UCSD-AML1 (cell line): ENCODE results near the gene PHLDA3.
"Not testable (repeated sequence)": the region's sequence is repeated elsewhere in the genome, so short reads cannot be mapped to it uniquely, and the experiment has no call there.

Source experiments
- DNase-seq: peaks from one replicate; lab custom pipeline; 2025; ENCODE audit not compliant: unreplicated experiment; lab: John Stamatoyannopoulos, UW

The PHLDA3 gene

DNA sequence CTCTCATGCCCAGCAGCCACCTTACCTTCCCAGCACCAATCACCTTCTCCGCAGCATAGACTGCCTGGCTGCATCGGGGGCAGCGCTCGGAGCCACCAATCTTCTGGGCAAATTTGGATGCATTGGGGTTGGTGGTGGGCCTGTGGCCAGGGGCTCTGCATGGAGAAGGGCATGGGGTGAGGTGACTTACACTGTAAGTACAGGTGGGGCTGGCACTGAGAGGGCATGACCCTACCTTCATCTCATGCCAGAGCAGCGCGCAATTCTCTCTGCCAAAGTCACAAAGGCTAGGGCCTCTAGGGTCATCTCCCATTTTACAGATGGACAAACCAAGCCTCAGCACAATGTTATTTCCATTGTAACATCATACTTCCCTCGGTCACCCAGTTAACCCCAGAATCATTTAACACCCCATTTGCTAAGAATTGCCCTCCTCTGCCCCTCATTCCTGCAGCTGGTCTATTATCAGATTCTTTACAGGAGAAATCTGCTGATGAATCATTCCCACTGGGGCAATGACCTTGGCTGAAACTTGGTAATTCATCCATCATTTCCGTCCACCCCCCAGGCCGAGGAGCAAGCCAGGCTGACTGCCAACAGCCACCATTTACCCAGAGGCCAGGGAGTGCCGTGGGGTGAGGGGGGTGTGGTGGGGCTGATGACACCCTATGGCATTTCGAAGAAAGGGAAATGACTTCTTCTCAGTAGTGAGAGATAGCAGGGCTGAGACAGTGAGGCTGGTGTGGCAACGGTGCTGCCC lies 20.0 kb upstream of the PHLDA3 start:
- no peak for DNase-seq

DNA sequence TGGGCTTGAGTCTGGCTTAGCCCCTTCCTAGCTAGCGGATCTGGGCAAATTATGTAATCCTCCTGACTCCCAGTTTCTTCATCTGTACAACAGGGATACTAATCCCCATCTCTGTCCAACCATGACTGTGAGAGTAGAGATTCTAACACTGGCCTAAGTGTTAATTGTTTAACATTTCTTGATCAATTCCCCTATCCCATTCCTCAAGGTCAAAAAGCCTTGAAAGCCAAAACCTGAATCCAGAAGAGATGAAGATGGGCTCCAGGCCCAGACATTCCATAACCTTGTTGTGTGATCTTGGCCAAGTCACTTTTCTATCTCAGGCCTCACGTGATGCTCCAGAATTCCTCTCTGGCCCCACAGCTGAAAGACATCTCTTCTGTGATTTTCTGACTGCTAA lies 18.8 kb upstream of the PHLDA3 start:
- DNase-seq: no peak

DNA sequence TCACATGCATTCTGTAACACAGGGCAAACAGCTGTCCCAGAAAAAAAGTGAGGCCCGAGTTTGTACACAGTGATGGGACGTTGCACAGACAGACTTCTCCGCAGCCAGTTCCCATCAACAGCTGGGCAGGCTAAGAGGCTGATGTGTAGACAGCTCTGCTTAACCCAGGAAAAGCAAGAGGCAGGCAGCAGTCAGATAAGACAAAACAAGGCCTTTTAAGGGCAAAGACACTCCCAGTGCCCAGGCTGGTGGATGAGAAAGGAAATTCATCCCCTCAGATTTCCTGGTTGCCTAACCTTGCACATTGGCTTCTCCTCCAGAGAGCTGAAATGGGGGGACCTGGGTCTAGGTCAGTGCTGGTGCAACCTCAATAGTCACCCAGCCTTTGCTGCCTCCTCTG lies 17.2 kb upstream of the PHLDA3 start:
- peak; percentile 73 for DNase-seq

DNA sequence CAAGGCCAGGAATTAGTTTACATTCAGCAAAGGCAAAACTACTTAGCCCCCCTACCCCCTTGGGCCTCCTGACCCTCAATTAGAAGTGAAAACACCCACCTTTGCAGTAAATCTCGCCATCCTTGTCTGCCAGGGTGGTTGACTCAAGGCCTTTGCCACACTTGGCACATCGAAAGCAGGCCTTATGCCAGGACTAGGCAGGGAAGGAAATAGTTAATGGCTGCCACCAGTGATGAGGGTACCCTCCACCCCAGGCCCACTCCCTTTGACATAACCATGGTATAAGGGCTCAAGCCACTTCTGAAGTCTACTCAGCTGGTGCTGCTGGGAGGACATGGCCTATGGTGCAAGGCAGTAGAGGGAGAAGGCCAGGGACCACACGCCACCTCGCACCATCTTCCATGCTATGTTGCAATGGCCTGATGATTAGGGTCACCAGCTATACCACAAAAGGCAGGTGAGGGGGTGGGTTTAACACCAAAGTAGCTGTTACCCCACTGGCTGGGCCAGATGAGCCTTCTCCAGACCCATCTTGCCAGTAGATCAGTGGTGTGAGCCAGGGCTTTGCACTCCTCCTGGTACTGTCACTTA lies 16.3 kb upstream of the PHLDA3 start:
- no peak for DNase-seq

DNA sequence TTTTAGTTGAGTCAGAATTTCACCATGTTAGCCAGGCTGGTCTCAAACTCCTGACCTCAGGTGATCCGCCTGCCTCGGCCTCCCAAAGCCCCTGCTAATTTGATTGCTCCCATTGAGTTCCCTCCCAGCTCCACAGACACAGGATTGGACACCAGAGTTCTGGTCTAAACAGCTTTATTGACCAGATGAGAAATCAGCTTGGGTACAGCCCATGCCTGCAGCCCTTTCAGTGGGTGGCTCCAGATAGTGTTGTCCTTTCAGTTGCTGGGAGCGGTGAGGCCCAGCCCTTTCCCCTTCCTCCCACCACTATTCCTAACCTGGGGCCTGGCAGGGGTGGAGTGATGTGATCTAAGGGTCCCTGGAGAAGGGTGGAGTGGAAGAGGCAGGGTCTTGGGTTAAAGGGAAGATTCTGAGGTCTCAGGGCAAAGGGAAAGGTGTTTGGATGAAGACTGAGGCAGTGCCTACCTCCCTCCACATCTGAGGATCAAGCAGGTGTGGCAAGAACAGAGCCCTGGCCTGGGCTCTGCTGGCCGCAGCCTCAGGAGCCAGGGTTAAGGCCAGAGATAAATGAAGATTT lies 14.5 kb upstream of the PHLDA3 start:
- no peak for DNase-seq

DNA sequence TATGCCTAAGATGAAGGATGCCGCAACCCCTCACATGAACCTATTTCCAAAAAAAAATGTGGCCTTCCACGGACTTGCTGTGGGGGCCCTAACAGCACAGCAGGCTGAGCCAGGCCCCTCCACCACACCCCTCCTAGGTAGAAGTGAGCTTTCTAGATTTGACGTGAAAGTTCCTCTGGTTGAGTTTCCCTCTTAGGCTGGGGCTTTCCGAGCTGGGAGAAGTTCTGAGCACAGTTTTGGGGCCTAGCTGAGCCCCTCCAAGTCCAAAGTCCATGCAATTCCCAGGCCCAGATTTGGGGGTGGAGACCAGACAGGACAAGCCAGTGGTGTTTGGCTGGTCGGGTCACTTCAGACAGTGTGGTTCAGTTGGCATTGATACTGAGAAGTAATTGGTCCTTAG lies 13.8 kb upstream of the PHLDA3 start:
- DNase-seq: no peak

DNA sequence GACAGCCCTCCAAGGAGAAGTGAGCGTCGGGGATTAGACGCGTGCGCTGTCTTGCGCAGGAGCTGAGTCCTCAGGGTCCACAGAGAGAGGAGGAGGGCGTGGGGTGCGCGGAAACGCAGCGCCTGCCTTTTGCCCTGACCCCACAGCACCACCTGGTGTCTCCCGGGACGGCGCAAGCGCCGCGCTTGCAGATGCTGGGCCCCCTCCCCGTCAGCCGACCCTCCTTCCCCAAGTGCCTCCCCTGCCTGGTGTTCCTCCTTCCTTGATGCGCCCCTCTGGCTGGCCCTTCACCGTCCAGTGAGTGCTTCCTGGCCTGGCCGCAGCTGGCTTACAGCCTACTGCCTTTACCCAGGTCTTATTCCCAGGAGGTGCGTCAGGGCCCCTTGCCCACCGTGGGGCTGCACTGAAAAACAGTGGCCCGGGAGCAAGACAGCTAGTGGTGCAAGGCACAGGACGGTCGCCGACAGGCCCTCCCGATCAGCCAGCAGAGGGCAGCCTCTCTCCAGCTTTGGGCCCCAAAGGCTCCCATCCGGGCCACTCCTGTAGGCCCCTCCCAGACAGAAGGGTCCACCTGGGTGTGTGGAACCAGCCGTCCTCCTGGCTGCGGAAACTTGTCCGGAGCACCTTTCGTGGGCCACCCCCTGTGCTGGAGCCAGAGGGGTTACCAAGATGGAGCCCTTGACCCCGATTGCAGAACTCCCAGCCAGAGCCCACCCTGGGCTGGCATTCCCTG lies 12.9 kb upstream of the PHLDA3 start:
- DNase-seq: peak; percentile 83

DNA sequence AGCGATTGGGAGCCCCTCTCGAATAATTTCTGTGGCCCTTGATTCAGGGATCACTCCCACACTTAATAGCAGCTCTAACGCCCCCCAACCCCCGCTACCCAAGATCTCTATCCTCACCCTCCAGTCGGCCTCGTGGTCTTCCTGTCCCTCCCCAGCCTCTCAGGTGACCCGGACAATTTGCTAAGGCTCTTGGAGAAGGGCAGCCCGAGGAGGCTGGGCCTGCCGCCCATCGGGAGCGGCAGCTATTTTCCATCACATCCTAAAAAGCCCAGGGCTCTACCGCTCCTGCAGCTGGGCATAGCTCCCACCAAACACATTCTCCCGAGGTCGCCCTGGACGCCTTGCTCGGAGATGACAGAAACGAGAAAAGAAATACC lies 12.0 kb upstream of the PHLDA3 start:
- DNase-seq: no peak

DNA sequence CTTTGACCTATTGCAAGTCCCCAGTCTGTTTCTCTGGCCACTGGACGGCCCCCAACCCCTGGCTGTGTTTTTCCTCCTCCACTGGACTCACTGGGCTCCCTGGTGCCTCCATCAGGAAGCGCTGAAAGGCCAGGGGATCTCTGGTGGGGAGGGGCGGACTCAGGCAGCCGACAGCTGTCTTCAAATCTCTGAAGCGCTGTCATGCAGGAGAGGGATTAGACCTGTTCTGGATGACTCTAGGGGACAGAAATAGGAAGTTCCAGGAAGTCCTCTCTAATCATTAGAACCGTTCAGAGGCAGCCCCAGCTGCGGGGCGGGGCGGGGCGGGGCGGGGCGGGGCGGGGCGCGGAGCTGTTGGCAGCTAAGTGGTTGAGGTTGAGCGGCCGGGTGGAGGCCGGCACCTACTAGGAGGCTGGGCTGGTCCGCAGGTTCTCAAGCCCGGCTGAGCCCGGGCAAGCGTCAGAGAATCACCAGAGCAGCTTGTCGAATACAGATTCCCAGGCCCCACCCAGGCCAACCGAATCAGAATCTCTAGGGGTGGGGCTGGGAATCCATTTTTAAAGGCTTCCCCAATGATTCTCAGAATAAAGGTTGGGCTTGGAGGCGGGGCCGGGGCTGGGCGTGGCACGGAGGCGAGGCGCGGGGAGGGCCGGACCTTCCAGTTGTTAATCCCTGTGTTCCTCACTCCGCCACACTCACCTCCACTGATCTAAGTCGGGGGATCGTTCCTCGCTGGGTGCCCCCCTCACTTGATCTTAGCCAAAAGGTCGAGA lies 11.4 kb upstream of the PHLDA3 start:
- DNase-seq: peak; percentile 79

DNA sequence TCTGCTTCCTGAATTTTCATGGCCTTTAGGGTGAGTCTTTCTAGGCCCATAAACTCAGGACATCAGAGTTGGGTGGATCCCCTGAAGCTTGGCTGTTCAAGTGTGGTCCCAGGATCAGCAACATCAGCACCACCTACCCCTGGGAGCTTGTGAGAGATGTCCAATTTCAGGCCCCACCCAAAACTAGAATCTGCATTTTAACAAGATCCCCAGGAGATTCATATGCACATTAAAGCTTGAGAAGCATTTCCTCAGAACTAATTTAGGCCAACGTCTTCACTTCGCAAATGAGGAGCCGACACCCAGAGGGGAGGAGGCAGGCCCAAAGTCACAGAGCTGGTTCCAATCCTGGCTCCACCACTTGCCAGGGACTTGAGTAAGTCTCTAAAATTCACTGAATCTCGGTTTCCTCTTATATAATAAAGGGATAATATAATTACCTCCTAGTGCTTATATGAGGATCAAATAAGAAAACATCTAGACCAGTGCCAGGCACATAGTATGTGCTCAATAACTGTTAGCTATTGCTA lies 10.3 kb upstream of the PHLDA3 start:
- DNase-seq: no peak

DNA sequence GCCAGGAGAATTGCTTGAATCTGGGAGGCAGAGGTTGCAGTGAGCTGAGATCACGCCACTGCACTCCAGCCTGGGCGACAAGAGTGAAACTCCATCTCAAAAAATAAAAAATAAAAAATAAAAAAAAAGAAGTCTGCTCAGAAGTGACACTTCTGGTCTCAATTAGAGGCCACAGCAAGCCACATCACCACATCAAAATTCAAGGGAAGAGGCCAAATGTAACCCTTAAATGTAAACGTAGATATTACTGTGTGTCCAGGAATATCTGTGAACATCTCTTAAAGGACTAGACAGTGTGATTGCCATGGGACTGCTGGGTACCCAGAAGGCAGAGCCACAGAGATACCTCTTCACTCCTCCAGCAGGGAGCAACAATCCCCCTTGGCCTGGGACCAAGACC lies 9.7 kb upstream of the PHLDA3 start:
- not testable (repeated sequence) for DNase-seq

DNA sequence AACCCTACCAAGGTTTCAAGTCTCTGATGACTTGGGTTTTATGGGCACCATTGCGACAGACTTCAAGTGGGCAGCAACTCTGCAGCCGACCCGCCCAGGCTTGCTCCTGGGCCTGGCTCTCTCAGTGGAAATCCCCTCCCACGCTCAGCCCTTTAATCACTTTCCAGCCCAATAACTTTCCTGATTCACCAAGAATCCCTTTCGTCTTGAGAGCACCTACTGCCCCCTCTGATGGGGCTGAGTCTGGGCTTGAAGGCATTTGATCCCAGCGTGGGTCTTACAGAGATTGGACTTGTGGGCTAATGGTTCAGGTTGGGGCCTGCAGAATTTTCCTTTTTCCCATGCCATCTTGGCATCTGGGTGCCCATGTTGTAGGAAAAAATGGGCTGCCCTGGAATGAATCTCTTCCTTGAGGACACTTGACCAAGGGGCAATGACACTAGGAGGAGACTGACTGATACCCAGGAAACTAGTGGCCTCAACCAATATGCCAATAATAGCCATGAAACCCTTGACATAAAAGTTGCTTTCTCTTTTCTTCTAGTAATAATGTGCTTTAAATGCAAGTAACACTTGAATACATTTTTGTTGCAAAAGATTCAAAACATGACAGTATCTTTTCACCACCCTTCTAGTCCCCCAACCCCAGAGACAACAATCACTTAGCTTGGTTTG lies 7.8 kb upstream of the PHLDA3 start:
- no peak for DNase-seq

DNA sequence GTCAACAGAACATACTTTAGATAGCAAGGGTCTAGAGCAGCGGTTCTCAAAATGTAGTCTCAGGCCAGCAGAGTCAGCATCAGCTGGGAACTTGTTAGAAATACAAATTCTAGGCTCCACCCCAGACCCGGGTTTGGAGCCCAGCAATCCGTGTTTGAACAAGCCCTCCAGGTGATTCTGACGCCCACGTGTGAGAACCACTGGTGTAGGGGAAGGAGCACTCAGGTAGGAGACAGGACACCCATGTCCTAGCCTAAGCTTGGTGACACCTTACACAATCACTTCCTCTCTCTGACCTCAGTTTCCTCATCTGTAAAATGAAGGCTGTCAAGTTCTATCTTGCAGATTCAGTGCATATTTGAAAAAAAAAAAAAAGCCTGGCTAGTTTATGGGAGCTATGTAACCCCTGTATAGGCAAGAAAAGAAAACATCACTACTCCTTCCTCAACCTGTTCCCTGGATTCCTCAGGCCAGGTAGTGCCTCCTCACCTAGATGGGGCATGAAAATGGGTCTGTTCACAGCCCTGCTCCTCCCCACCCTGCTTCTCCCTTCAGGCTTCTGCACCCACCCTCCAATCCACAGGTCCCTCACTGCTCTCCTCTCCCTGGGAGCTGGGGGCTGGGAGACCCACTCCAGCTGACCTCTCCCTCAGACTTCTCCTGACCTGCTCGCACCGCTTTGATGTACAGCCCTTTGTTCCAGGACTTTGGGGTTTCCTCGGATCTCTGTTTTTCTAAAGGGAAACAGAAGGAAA lies 7.1 kb upstream of the PHLDA3 start:
- no peak for DNase-seq

DNA sequence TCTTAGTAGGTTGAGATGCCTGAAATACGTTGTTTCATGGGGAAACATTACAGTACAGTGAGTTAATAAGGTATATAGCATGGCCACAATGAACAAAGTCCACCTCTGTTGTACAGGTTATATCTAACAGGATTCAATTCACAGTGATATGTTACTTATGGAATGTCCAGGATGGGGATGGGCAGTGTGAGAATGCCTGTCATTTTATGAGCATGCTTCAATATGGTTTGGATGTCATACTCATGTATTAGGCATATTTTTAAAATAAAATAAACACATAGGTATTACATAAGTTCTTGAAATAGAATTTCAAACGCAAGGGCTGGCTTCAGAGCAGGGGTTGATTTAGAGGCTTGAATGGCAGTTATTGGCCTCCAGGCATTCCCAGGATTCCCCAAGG lies 6.1 kb upstream of the PHLDA3 start:
- no peak for DNase-seq

DNA sequence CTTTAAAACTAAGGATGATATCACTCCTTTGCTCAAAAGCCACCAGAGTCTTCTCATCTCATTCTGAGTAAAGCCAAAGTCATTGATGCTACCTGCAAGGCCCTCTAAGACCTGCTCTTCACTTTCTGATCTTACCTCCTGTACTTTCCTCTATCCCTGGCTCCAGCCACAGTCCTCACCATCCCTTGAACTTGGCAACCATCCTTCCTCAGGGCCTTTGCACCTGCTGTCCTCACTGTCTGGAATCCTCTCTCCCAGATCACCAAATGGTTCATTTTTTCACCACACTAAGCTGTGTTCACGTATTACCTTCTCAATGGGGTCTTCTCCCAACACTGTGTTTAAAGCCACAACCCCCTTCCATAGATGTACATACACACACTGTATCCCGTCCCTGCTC lies 4.3 kb upstream of the PHLDA3 start:
- no peak for DNase-seq

DNA sequence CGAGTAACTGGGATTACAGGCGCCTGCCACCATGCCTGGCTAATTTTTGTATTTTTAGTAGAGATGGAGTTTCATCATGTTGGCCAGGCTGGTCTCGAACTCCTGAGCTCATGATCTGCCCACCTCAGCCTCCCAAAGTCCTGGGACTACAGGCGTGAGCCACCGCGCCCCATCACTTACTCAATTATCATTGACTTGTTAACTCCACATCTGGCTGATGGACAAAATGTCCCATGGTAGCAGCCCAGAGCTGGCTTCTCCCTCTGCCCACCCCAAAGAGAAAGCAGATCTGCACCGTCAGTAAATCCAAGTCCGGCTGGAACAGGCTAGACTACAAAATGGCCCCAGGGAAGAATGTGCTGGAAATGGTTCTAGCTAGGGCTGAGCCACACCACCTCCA lies 3.3 kb upstream of the PHLDA3 start:
- DNase-seq: not testable (repeated sequence)

DNA sequence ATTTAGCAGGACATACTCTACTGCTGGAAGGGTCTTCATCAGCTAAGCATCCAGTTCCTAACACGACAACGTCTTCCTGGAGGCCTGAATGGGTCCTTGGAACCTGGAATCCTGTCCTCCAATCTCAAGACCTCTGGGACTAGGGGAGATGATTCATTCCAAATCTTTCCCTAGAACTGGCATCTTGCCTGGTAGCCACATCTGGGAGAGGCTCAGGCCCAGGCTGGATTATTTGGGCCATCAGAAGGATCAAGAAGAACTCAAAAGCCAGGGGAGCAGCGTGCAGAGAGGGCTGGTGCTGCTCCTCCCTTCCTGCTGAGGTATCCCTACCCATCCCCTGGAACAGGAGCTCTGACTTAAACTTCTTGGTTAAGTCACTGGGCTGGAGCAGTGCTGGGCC lies 2.8 kb upstream of the PHLDA3 start:
- DNase-seq: no peak

DNA sequence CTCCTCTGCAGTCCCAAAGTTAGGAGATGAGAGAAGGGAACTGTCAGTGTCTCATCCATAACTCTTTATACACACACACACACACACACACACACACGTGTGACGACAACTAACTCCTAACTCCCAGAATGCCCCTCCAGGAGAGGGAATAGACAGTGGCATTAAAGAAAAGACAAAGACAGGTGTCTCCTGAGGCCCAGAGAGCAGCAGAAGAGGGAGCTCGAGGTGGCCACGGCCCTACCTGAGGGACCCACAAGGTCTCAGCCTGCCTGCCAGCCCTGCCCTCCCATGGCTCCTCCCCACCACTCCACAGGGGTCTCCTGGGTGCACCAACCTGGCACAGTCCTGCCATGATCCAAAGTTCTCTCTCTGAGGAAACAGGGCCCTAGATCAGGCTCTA lies 1.6 kb upstream of the PHLDA3 start:
- no peak for DNase-seq

DNA sequence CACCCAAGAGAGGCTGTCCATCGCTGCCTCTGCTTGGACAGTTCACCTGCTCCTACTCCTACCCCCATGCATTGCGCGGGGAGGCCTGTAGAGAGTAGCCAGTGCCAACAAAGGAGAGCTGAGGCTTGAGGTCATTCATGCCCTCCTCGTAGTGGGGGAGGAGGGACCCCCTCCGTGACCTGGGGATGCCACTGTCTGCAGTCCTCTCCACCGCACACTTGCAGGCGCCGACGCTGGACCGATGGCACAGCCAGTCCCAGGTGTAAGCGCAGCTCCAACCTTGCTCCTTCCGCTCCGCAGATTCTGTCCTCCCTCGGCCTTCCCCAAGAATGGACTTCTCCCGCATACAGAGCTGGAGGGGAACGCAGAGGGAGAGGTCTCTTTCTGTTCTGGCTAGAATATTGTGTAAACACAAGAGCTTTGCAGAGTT lies 672 bp upstream of the PHLDA3 start:
- DNase-seq: no peak

DNA sequence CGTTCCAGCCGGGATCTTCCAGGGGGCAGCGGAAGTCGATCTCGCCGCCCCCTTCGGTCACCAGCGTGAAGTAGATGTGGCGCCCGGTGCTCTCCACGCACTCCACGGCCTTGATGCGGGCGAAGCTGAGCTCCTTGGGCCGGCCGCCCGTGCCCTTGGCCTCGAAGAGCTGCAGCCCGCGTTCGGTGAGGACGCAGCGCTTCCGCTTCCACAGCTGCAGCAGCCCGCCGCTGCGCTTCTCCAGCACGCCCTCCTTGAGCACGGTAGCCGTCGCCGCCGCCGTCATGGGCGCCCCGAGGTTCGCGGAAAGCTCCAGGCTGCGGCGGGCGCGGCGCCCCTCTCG lies 516 bp downstream of the PHLDA3 start:
- DNase-seq: no peak
